Neuronal stem cell (in vitro differentiated cells): ENCODE measurements around the gene COX4I2.

Experiments used
- DNase-seq: peaks from one replicate; pipeline ENCODE4 v3.0.0-alpha.2; 2013; ENCODE audit warnings: low spot score
- H2AFZ ChIP-seq: one replicate; pipeline ENCODE4 v1.6.1; 2013; ENCODE audit warnings: mild to moderate bottlenecking, low read length, inconsistent platforms
- H2AK5ac ChIP-seq: 2 replicates; pipeline ENCODE4 v1.6.1; 2013; ENCODE audit warnings: low read depth, mild to moderate bottlenecking, inconsistent platforms, low read length, moderate library complexity, mixed read lengths
- H2BK120ac ChIP-seq: 2 replicates; pipeline ENCODE4 v1.6.1; 2013; ENCODE audit warnings: low read depth, mild to moderate bottlenecking, inconsistent platforms, low read length, moderate library complexity, mixed read lengths
- H2BK12ac ChIP-seq: one replicate; pipeline ENCODE4 v1.6.1; 2013; ENCODE audit warnings: low read length, inconsistent platforms
- H2BK15ac ChIP-seq: 2 replicates; pipeline ENCODE4 v1.6.1; 2013; ENCODE audit warnings: mild to moderate bottlenecking, low read length, inconsistent platforms, mixed read lengths
- H2BK5ac ChIP-seq: one replicate; pipeline ENCODE4 v1.6.1; 2013; ENCODE audit warnings: inconsistent platforms, mild to moderate bottlenecking, low read length, moderate library complexity
- H3K14ac ChIP-seq: one replicate; pipeline ENCODE4 v1.6.1; 2013; ENCODE audit warnings: low read length, inconsistent platforms
- H3K18ac ChIP-seq: 2 replicates; pipeline ENCODE4 v1.6.1; 2013; ENCODE audit warnings: low read length, inconsistent platforms
- H3K23ac ChIP-seq: 2 replicates; pipeline ENCODE4 v1.6.1; 2013; ENCODE audit warnings: low read depth, mild to moderate bottlenecking, mixed read lengths, low read length, inconsistent platforms; ENCODE audit not compliant: poor library complexity
- H3K27ac ChIP-seq: replicated peaks from 3 replicates; pipeline ENCODE4 v1.5.1; 2013; ENCODE audit warnings: low read length, inconsistent platforms
- H3K27me3 ChIP-seq, 3 experiments: 2 replicates each; pipeline ENCODE4 v1.6.1; 2013; ENCODE audit warnings: low read length in 3 of 3, mild to moderate bottlenecking in 2 of 3, inconsistent platforms in 1 of 3, low read depth in 1 of 3, mixed read lengths in 1 of 3, moderate library complexity in 1 of 3; ENCODE audit not compliant: control insufficient read depth in 3 of 3, insufficient read depth in 3 of 3
- H3K36me3 ChIP-seq, 2 donors: replicated peaks in 1 of 2; 2 replicates each; pipeline ENCODE4 v1.6.1; 2013; ENCODE audit warnings: low read length in 2 of 2; ENCODE audit not compliant: control insufficient read depth in 2 of 2, insufficient read depth in 2 of 2
- H3K4ac ChIP-seq: 2 replicates; pipeline ENCODE4 v1.6.1; 2013; ENCODE audit warnings: inconsistent platforms, mild to moderate bottlenecking, low read length, moderate library complexity
- H3K4me1 ChIP-seq, 2 donors: 1 replicate in 1 of 2; 2 replicates in 1 of 2; pipeline ENCODE4 v1.6.1; 2013; ENCODE audit warnings: low read length in 2 of 2, low read depth in 1 of 2; ENCODE audit not compliant: control insufficient read depth in 2 of 2, insufficient read depth in 1 of 2
- H3K4me2 ChIP-seq: one replicate; pipeline ENCODE4 v1.6.1; 2013; ENCODE audit warnings: mild to moderate bottlenecking, low read length, inconsistent platforms; ENCODE audit not compliant: insufficient read depth, poor library complexity, severe bottlenecking
- H3K4me3 ChIP-seq, 2 donors: 2 replicates each; pipeline ENCODE4 v1.5.1; 2013; ENCODE audit warnings: low read length in 2 of 2, mild to moderate bottlenecking in 2 of 2, inconsistent platforms in 1 of 2, moderate library complexity in 1 of 2
- H3K79me1 ChIP-seq: one replicate; pipeline ENCODE4 v1.6.1; 2013; ENCODE audit warnings: low read depth, mild to moderate bottlenecking, inconsistent platforms, low read length, moderate library complexity
- H3K9ac ChIP-seq: one replicate; pipeline ENCODE4 v1.6.1; 2013; ENCODE audit warnings: mild to moderate bottlenecking, low read depth, low read length, inconsistent platforms; ENCODE audit not compliant: poor library complexity
- H3K9me3 ChIP-seq, 2 donors: replicated peaks in 1 of 2; 2 replicates each; pipeline versions ENCODE3 to v1.6.1; 2013; ENCODE audit warnings: low read length in 2 of 2, mild to moderate bottlenecking in 2 of 2, inconsistent platforms in 1 of 2, low read depth in 1 of 2, mixed read lengths in 1 of 2, moderate library complexity in 1 of 2; ENCODE audit not compliant: control insufficient read depth in 2 of 2, insufficient read depth in 1 of 2
- H4K8ac ChIP-seq: one replicate; pipeline ENCODE4 v1.6.1; 2013; ENCODE audit warnings: low read depth, mild to moderate bottlenecking, inconsistent platforms, low read length, moderate library complexity
- H4K91ac ChIP-seq: one replicate; pipeline ENCODE4 v1.6.1; 2013; ENCODE audit warnings: low read length, low read depth, mild to moderate bottlenecking, inconsistent platforms; ENCODE audit not compliant: poor library complexity
- WGBS, 2 donors: extraction: QIAGEN DNeasy Blood & Tissue Kit; methylation state at CpG; one replicate each; pipeline ENCODE4 v1.1.7; 2013; ENCODE audit warnings: missing lambda C conversion rate in 2 of 2, mixed read lengths in 1 of 2; ENCODE audit not compliant: insufficient read length in 2 of 2, insufficient replicate concordance in 1 of 2; ENCODE audit errors: extremely low coverage in 2 of 2; 5-methylcytosine and 5-hydroxymethylcytosine counted together

Gene COX4I2

GRCh38 chr20:31677553-31678260, 40.0 kb downstream of the COX4I2 start:
- peak overlapping the region; percentile 43 for H3K14ac ChIP-seq
- H2BK5ac ChIP-seq = no peak overlapping the region
- H2BK120ac ChIP-seq = peak overlapping the region; percentile 49
- no peak for DNase-seq
- WGBS, 2 donors = no CpG with 5 or more reads among the region's 2 CpGs
- no peaks in the 10 kb centered on the region for H3K9me3 ChIP-seq
- H3K4ac ChIP-seq = no peak overlapping the region
- peaks cover 8% of the 10 kb centered on the region for H3K79me1 ChIP-seq
- H4K8ac ChIP-seq = peak overlapping the region; percentile 10
- H2BK15ac ChIP-seq = no peak overlapping the region
- peak overlapping the region; percentile 34 for H3K27ac ChIP-seq
- H3K36me3 ChIP-seq = peaks cover 0 to 61% of the 10 kb centered on the region in 2 donors
- H3K4me2 ChIP-seq = no peak overlapping the region
- H3K4me1 ChIP-seq = peaks cover 15 to 22% of the 10 kb centered on the region in 2 donors
- H3K4me3 ChIP-seq = no peak overlapping the region
- no peak overlapping the region for H3K23ac ChIP-seq
- no peak overlapping the region for H2AFZ ChIP-seq
- H2BK12ac ChIP-seq = peak overlapping the region; percentile 49
- H3K18ac ChIP-seq = peak overlapping the region; percentile 61
- no peak overlapping the region for H3K9ac ChIP-seq
- H3K27me3 ChIP-seq = no peaks in the 10 kb centered on the region
- no peak overlapping the region for H2AK5ac ChIP-seq
- no peak overlapping the region for H4K91ac ChIP-seq

- Histone ChIP-seq H3K18ac (peak overlapping the region; percentile 61), H2AK5ac (peak overlapping the region; percentile 5), H3K14ac (no peak overlapping the region), H2BK15ac (no peak overlapping the region), H3K36me3 (peaks cover 0 to 56% of the 10 kb centered on the region in 2 donors), H3K79me1 (peaks cover 8% of the 10 kb centered on the region), H4K8ac (no peak overlapping the region), H2BK12ac (no peak overlapping the region), H4K91ac (no peak overlapping the region), H2BK120ac (peak overlapping the region; percentile 49), H2AFZ (no peak overlapping the region), H2BK5ac (no peak overlapping the region), H3K9ac (no peak overlapping the region), H3K27ac (peak overlapping the region; percentile 34), H3K9me3 (no peaks in the 10 kb centered on the region), H3K4me1 (peaks cover 15 to 22% of the 10 kb centered on the region in 2 donors), H3K4me2 (no peak overlapping the region), H3K23ac (no peak overlapping the region), H3K27me3 (no peaks in the 10 kb centered on the region), H3K4ac (no peak overlapping the region), H3K4me3 (no peak overlapping the region)
- no CpG with 5 or more reads among the region's 9 CpGs for WGBS, 2 donors
- DNase-seq = no peak
These were observed 41.0 kb downstream of the COX4I2 start for GRCh38 chr20:31678389-31679356.

GRCh38 chr20:31679357-31680285, 41.9 kb downstream of the COX4I2 start:
- Histone ChIP-seq H3K9ac (no peak overlapping the region), H3K27ac (no peak overlapping the region), H4K8ac (no peak overlapping the region), H3K4me3 (no peak overlapping the region), H4K91ac (no peak overlapping the region), H3K9me3 (no peaks in the 10 kb centered on the region), H2BK12ac (no peak overlapping the region), H2BK15ac (no peak overlapping the region), H3K18ac (peak overlapping the region; percentile 13), H3K4me2 (no peak overlapping the region), H3K36me3 (peaks cover 0 to 59% of the 10 kb centered on the region in 2 donors), H3K4ac (no peak overlapping the region), H3K4me1 (peaks cover 15 to 22% of the 10 kb centered on the region in 2 donors), H2BK120ac (no peak overlapping the region), H3K14ac (no peak overlapping the region), H2AFZ (no peak overlapping the region), H2AK5ac (peak overlapping the region; percentile 5), H2BK5ac (no peak overlapping the region), H3K79me1 (peaks cover 8% of the 10 kb centered on the region), H3K23ac (no peak overlapping the region), H3K27me3 (no peaks in the 10 kb centered on the region)
- DNase-seq = no peak
- WGBS, 2 donors = no CpG with 5 or more reads among the region's 9 CpGs
